HL-60 (cell line): Measurements from ENCODE around the gene OVCA2.

Experiments
- DNase-seq, 2 experiments: peaks; one replicate each; pipeline ENCODE4 v3.0.0-alpha.2; 2010 to 2020; ENCODE audit warnings: low read depth in 1 of 2, low spot score in 1 of 2
- H3K27ac ChIP-seq: fragments of 250-450 bp; sonication (Bioruptor Pico); replicated peaks from 2 replicates; pipeline ENCODE4 v1.5.1; 2020; ENCODE audit warnings: mild to moderate bottlenecking, moderate library complexity
- H3K27me3 ChIP-seq: fragments of 250-450 bp; sonication (Bioruptor Pico); 2 replicates; pipeline ENCODE4 v1.5.1; 2021; ENCODE audit warnings: mild to moderate bottlenecking, moderate library complexity; ENCODE audit not compliant: insufficient read depth, poor library complexity, severe bottlenecking
- H3K4me3 ChIP-seq: replicated peaks from 2 replicates; pipeline ENCODE4 v1.5.1; 2011; ENCODE audit warnings: mild to moderate bottlenecking, control low read depth, low read length; ENCODE audit not compliant: insufficient read depth
- GABPA ChIP-seq: IDR thresholded peaks from 2 replicates; pipeline ENCODE4 v1.6.1; 2012; ENCODE audit warnings: low read depth
- POLR2AphosphoS5 ChIP-seq: IDR thresholded peaks from 2 replicates; pipeline ENCODE4 v1.6.1; 2012; ENCODE audit warnings: low read depth
- SPI1 ChIP-seq: IDR thresholded peaks from 2 replicates; pipeline ENCODE4 v1.6.1; 2012; ENCODE audit warnings: low read depth, mild to moderate bottlenecking, borderline replicate concordance
- TF ChIP-seq, protein P1 (sequence below): IDR thresholded peaks from one replicate; pipeline ENCODE4 v1.5.1; 2011; ENCODE audit warnings: low read length, control low read depth, inconsistent platforms; ENCODE audit not compliant: insufficient read depth
- TF ChIP-seq, protein P2 (sequence below): IDR thresholded peaks from 2 replicates; pipeline ENCODE4 v1.6.1; 2012; ENCODE audit warnings: low read depth; ENCODE audit not compliant: insufficient replicate concordance

OVCA2 gene

DNA sequence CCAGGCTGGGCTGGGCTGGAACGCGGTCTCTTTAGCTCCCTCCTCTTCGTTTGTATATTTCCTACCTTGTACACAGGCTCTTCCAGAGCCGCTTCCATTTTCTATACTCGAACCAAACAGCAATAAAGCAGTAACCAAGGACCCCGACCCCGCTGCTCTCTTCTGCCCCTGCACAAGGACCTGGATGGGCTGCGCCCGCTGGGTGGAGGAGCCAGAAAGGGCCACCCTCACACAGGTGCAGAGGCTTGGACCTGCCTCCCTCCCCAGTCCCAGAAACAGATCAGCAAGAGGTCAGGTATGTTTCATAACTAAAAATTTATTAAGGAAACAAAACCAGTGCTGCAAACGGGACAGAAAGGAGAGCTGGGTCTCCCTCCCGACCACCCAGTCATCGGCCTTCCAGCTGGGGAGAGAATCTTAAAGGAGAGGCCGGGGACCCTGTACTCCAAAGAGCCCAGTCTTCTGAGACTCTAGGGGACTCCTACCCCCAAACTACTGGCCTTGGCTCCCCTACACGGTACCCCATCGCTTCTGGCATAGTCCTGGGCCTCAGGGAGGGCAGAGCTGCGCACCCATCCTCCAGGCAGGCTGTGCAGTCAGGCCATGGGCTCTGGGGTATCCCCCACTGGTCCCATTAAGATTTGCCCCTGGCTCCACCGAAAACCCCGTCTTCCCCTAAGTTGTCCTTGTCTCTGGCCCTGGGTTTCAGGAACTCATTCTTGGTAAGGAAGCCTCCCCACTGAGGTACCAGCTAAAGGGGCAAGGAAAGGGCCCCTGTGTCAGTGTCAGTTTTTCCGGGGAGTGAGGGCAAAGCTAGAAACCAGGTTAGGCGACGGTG, 17.9 kb downstream of the OVCA2 start:
- Histone ChIP-seq H3K27ac (peak overlapping the region; percentile 66), H3K4me3 (no peak overlapping the region), H3K27me3 (no peaks in the 10 kb centered on the region)
- DNase-seq = no peak
- TF ChIP-seq, protein P1, sequence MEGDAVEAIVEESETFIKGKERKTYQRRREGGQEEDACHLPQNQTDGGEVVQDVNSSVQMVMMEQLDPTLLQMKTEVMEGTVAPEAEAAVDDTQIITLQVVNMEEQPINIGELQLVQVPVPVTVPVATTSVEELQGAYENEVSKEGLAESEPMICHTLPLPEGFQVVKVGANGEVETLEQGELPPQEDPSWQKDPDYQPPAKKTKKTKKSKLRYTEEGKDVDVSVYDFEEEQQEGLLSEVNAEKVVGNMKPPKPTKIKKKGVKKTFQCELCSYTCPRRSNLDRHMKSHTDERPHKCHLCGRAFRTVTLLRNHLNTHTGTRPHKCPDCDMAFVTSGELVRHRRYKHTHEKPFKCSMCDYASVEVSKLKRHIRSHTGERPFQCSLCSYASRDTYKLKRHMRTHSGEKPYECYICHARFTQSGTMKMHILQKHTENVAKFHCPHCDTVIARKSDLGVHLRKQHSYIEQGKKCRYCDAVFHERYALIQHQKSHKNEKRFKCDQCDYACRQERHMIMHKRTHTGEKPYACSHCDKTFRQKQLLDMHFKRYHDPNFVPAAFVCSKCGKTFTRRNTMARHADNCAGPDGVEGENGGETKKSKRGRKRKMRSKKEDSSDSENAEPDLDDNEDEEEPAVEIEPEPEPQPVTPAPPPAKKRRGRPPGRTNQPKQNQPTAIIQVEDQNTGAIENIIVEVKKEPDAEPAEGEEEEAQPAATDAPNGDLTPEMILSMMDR = no peak
- no peak for TF ChIP-seq GABPA
- TF ChIP-seq SPI1 = no peak
- no peak for TF ChIP-seq POLR2AphosphoS5
- TF ChIP-seq, protein P2, sequence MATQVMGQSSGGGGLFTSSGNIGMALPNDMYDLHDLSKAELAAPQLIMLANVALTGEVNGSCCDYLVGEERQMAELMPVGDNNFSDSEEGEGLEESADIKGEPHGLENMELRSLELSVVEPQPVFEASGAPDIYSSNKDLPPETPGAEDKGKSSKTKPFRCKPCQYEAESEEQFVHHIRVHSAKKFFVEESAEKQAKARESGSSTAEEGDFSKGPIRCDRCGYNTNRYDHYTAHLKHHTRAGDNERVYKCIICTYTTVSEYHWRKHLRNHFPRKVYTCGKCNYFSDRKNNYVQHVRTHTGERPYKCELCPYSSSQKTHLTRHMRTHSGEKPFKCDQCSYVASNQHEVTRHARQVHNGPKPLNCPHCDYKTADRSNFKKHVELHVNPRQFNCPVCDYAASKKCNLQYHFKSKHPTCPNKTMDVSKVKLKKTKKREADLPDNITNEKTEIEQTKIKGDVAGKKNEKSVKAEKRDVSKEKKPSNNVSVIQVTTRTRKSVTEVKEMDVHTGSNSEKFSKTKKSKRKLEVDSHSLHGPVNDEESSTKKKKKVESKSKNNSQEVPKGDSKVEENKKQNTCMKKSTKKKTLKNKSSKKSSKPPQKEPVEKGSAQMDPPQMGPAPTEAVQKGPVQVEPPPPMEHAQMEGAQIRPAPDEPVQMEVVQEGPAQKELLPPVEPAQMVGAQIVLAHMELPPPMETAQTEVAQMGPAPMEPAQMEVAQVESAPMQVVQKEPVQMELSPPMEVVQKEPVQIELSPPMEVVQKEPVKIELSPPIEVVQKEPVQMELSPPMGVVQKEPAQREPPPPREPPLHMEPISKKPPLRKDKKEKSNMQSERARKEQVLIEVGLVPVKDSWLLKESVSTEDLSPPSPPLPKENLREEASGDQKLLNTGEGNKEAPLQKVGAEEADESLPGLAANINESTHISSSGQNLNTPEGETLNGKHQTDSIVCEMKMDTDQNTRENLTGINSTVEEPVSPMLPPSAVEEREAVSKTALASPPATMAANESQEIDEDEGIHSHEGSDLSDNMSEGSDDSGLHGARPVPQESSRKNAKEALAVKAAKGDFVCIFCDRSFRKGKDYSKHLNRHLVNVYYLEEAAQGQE = no peak

DNA sequence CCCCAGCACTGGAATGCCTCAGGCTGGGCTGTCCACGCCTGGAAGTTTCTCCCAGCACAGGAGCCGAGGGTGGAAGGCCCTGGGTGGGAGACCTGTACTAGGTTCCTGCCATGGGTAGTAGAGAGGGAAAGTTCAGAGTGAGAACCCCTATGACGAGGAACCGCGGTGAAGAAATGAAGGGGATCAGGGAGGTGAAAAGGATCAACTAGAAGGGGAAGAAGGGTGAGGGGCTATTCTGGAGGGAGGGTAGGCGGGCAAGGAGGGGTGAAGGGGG, 18.5 kb downstream of the OVCA2 start:
- H3K27me3 ChIP-seq = no peaks in the 10 kb centered on the region
- H3K4me3 ChIP-seq = no peak overlapping the region
- no peak for DNase-seq
- no peak overlapping the region for H3K27ac ChIP-seq
- TF ChIP-seq GABPA (no peak), SPI1 (no peak), POLR2AphosphoS5 (no peak)
- TF ChIP-seq, protein P2 = no peak
- TF ChIP-seq, protein P1 = no peak

DNA sequence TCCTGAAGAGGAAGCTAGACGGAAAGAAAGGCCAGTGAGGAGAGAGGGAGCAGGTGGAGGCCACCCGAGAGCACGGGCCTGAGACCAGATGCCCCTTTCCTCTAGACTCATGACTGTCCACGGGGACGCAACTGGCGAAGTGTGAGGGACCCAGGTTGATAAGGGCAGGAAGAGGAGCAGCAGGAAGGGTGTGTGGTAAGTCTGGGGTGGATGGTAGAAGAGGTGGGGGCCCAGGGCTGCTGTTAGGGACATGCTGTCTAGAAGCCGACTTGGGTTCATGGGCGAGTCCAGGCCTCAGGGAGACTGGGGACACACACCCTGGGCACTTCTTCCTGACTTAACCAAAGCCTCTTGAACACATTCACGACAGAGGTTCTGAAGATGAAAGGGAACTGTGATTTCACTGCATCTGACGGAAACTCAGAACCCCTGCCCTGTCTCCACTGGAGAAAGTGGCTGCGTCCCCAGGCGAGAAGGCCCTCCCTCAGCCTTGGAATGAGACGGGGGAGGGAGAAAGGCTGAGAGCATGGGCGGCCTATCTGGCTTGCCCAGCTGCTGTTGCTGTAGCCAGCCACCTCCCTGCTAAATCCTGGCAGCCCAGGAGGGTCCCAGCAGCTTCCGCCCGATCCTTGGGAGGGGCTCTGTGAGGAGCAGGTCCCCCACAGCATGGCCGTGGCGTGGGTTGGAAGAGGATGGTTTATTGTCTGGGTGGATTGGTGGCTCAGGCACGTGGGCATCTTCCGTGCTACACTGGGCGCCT, 19.0 kb downstream of the OVCA2 start:
- TF ChIP-seq, protein P1 = no peak
- TF ChIP-seq SPI1 (no peak), POLR2AphosphoS5 (no peak), GABPA (no peak)
- TF ChIP-seq, protein P2 = no peak
- H3K27ac ChIP-seq = no peak overlapping the region
- DNase-seq = no peak
- H3K4me3 ChIP-seq = no peak overlapping the region
- H3K27me3 ChIP-seq = no peaks in the 10 kb centered on the region
